Measurements from ENCODE around the gene DVL1. TPM values are rescaled to one million over a fixed set of nuclear protein-coding genes. Genes with fewer than 3 reads are reported as not detected.

DVL1 gene
- total and polyA plus RNA-seq, 2 of the 13 experiments (the other 11 are each of a cell fraction or from before 2014, with no cell fraction given) = 30.8 to 60.4 TPM

- TF ChIP-seq DPF2 (CRISPR knock-in tag; IDR thresholded peaks at IDR 0.05; ENCODE audit: borderline replicate concordance, low read depth) = peak; percentile 74; the same call in 1 of the 2 replicates
- no peak for TF ChIP-seq CREB1 (IDR thresholded peaks at IDR 0.05)
- no peak for TF ChIP-seq CREB1 (CRISPR knock-in tag; IDR thresholded peaks at IDR 0.05)
- TF ChIP-seq BORCS8-MEF2B (CRISPR knock-in tag; IDR thresholded peaks at IDR 0.05) = no peak
- peak; percentile 75; the same call in 1 of the 2 replicates for TF ChIP-seq ZZZ3 (CRISPR knock-in tag; IDR thresholded peaks at IDR 0.05; ENCODE audit: borderline replicate concordance)
- peak; percentile 50; the same call in 1 of the 2 replicates for TF ChIP-seq FOXC1 (CRISPR knock-in tag; IDR thresholded peaks at IDR 0.05; ENCODE audit: borderline replicate concordance)
- peak; percentile 82 for TF ChIP-seq ZNF574 (CRISPR knock-in tag; IDR thresholded peaks at IDR 0.05)
- TF ChIP-seq ETV6 (CRISPR knock-in tag; conservative IDR thresholded peaks at IDR 0.05) = no peak
- TF ChIP-seq ZNF451 (CRISPR knock-in tag; IDR thresholded peaks at IDR 0.05) = peak; percentile 42; the same call in 1 of the 2 replicates
- no peak for TF ChIP-seq YEATS2 (CRISPR knock-in tag; IDR thresholded peaks at IDR 0.05; ENCODE audit: borderline replicate concordance)
- no peak for TF ChIP-seq ZNF10 (CRISPR knock-in tag; IDR thresholded peaks at IDR 0.05; ENCODE audit: borderline replicate concordance, low read depth)
- TF ChIP-seq TFDP2 (CRISPR knock-in tag; IDR thresholded peaks at IDR 0.05) = 0 out of 2 replicates have a peak, but pooled peaks have one; percentile 22
- TF ChIP-seq MLLT10 (CRISPR knock-in tag; IDR thresholded peaks at IDR 0.05) = no peak
- TF ChIP-seq GLMP (CRISPR knock-in tag; IDR thresholded peaks at IDR 0.05; ENCODE audit: borderline replicate concordance) = no peak
- TF ChIP-seq ZNF552 (CRISPR knock-in tag; IDR thresholded peaks at IDR 0.05; ENCODE audit: borderline replicate concordance) = no peak
- no peak for TF ChIP-seq RBM39 (IDR thresholded peaks at IDR 0.05; ENCODE audit: low read depth, low read length, poor library complexity, severe bottlenecking)
- 0 out of 2 replicates have a peak, but pooled peaks have one; percentile 38 for TF ChIP-seq BRCA1 (CRISPR knock-in tag; IDR thresholded peaks at IDR 0.05)
- no peak for TF ChIP-seq ZNF639 (CRISPR knock-in tag; conservative IDR thresholded peaks at IDR 0.05)
- no peak for TF ChIP-seq TBX3 (IDR thresholded peaks at IDR 0.05; ENCODE audit: borderline replicate concordance)
- TF ChIP-seq GTF3A (CRISPR knock-in tag; conservative IDR thresholded peaks at IDR 0.05) = no peak
- no peak for TF ChIP-seq ZBTB42 (CRISPR knock-in tag; IDR thresholded peaks at IDR 0.05)
- peak; percentile 83; the same call in 1 of the 2 replicates for TF ChIP-seq KLF12 (CRISPR knock-in tag; IDR thresholded peaks at IDR 0.05; ENCODE audit: borderline replicate concordance)
- TF ChIP-seq SSRP1 (CRISPR knock-in tag; IDR thresholded peaks at IDR 0.05) = no peak
- no peak for TF ChIP-seq ZNF124 (CRISPR knock-in tag; IDR thresholded peaks at IDR 0.05)
Measured at GRCh38 chr1:1287288-1288110, 61.7 kb downstream of the DVL1 start (continued).

Measured in HepG2 (cell line).